NCI-H2171 treated with DMSO at 0.1 percent for 48 hours (cell line): ENCODE results near the gene HTR4.
"Not testable (repeated sequence)": the region's sequence is repeated elsewhere in the genome, so short reads cannot be mapped to it uniquely, and the experiment has no call there.

Experiments
- DNase-seq: peaks from one replicate; lab custom pipeline; 2025; lab: John Stamatoyannopoulos, UW

HTR4 gene

GRCh38 chr5:148532969-148533670 is 121.2 kb downstream of the HTR4 start:
- DNase-seq = no peak

DNA sequence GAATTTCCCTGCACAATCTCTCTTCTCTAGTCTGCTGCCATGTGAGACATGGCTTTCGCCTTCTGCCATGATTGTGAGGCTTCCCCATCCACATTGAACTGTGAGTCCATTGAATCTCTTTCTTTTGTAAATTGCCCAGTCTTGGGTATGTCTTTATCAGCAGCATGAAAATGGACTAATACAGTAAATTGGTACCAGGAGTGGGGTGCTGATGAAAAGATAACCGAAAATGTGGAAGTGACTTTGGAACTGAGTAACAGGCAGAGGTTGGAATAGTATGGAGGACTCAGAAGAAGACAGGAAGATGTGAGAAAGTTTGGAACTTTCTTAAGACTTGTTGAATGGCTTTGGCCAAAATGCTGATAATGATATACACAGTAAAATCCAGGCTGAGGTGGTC is 124.9 kb downstream of the HTR4 start:
- not testable (repeated sequence) for DNase-seq

DNA sequence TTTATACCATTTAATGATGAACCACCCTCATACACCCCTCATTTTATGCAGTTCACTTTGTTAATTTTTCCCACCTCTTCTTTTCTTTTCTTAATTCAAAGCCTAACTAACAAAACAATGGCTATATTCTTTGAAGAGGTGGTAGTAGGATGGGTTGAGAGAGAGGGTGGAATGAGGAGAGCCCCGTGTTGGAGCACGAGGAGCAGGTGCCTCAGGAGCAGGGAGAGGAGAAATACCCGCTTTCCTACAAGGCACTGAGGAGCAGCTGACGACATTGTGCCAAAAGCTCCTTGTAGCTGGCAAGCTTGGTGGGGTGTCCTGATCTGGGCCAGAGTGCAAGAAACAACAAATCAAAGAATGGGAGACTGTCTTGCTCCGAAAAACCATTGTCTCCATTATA is 129.6 kb downstream of the HTR4 start:
- DNase-seq = no peak

DNA sequence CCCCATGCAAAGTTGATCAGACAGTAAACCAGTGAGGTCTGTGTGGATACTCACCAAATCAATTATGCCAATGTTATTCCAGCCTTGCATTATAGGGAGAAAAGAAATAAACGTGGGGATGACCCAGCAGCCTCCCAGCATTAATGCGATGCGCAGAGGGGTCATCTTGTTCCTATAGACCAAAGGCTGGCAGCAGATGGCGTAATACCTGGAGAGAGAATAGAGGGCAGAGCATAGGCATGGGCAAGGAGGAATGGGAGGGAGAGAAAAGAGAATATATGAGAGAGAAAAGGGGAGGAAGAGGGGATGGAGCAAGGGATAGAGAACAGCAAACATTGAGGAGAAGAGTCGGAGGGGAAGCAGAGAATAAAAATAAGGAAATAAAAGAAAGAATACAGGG is 131.2 kb downstream of the HTR4 start:
- no peak for DNase-seq

- DNase-seq = no peak
Measured at GRCh38 chr5:148515460-148515859, 138.9 kb downstream of the HTR4 start.

DNA sequence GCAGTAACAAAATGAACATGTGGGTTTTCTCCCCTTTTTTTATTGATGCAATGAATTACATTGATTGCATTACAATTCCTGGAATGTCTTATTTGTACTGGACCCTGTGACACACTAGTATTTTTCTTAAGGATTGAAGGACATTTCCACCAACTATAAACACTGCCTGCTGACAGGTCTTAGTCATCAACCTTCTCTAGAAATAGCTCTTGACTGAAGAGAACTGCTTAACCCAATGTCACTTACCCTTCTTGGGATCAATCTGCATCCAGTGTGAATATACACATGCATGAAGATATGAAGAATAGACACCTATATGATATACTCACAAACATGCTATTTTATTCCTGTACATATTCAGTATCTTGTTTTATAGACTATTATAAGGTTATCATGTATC is 140.0 kb downstream of the HTR4 start:
- no peak for DNase-seq

DNA sequence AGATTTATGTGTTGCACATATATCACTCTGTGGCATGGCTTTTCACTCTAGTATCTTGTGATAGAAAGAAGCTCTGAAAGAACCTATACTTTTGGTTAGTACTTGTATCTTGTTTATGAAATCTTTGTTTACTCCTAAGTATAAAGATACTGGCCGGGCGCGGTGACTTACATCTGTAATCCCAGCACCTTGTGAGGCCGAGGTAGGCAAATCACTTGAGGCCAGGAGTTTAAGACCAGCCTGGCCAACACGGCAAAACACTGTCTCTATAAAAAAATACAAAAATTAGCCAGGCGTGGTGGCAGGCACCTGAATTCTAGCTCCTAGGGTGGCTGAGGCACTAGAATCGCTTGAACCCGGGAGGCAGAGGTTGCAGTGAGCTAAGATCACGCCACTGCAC is 141.8 kb downstream of the HTR4 start:
- no peak for DNase-seq

- no peak for DNase-seq
Measured at GRCh38 chr5:148511810-148512347, 142.4 kb downstream of the HTR4 start.

DNA sequence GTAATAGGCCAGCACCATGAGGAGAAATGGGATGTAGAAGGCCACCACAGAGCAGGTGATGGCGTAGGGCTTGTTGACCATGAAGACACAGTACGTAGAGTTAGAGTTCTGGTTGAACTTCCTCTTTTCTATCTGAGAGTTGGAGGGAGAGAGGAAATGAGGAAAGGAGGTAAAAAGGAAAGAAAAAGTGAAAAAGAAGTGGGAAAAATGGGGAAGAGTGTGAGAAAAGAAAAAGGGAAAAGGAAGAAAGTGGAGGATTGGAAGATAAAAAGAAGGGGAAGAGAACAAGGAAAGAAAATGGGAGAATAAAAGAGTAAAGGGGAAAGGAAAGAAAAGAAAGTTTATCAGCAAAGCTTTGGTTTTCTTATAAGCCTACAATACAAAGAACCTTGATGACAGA is 144.4 kb downstream of the HTR4 start:
- DNase-seq = no peak

DNA sequence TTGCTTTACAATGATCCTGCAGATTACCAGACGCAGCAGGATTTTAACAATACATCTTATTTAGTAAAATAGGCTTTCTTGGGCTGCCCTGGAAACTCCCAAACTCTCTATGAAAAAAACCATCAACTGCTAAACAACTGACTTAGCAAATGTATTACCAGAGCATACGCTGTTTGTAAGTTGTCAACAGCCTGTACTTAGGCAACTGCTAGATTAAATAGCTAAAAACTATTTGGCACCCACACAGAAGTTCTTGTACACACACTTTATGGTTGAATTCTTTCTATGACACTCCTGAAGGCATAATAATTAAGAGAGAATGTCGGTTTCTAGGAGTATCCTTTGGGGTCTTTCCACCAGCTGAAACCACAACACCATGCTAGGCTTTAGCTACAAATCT is 146.7 kb downstream of the HTR4 start:
- DNase-seq = no peak

GRCh38 chr5:148499452-148499851 is 154.9 kb downstream of the HTR4 start:
- DNase-seq = no peak

DNA sequence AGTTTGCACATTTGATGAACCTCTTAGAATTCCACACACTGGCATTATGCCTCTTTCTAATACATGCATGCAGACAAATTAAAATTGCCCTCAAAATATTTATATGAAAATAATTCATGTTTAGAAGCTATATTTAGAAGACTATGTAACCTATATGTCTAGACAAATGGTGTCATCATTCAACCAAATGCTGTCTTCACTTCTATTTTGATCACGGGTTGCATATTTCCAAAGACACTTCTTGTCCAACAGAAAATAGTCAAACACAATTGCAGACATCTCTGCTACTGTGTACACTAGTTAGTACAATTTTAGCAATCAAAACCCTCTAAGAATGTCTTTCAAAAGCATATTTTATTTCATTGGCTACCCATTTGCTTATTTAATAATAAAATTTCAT is 156.6 kb downstream of the HTR4 start:
- no peak for DNase-seq

DNA sequence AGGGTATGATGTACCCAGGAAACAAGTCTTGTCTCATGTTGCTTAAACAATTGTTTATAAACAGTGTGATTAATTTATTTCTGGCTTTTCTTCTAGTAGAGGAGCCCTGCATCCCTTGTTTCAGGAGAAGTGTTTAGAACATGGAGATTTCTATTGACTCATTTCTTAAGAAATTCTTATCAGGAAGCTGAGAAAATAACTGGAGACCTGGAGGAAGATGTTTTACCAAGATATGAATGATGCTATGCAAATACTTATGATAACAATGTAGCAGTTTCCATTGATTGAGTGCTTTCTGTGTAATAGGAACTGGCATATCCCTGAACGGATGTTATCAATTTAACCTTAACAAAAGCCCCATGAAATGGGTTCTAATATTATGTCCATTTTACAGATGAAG is 162.0 kb downstream of the HTR4 start:
- no peak for DNase-seq

DNA sequence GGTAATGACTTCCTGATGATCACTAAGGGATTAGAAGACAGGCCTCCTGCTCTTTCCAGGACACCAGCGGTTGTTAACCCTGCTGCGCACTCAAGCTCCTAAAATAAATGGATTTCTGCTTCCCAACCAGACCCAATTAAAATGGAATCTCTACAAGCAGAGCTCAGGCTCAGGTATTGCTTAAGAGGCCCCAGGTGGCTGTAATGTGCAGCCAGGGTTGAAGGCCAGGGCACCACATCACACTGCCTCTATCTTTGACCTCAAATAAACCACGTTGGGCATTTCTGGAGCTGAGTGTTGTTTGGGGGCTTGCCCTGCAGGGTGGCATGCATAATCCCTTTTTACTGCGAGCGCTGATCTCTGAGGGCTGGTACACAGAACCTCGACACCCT is 162.5 kb downstream of the HTR4 start:
- DNase-seq = no peak

GRCh38 chr5:148491015-148491792 is 163.1 kb downstream of the HTR4 start:
- DNase-seq = no peak

DNA sequence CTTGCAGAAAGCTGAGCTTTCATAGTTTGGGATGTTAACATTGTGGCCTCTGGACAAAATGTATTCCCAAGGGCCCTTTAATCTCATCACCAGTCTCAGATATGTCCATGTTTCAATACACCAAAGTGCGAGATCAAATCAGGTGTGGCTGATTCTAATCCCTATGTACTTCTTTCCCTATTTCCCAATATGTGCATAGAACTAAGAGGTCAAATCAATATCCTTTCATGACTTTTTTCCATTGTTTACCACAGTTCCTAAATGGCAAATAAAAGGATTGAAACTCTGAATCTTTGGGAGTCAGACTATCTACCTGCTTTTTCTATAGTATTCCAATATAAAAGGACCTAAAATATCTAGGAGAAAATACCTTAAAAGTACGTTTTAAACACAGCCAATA is 165.6 kb downstream of the HTR4 start:
- DNase-seq = no peak

- no peak for DNase-seq
Measured at GRCh38 chr5:148486456-148486855, 167.9 kb downstream of the HTR4 start.

GRCh38 chr5:148484651-148485050 is 169.7 kb downstream of the HTR4 start:
- DNase-seq = no peak

DNA sequence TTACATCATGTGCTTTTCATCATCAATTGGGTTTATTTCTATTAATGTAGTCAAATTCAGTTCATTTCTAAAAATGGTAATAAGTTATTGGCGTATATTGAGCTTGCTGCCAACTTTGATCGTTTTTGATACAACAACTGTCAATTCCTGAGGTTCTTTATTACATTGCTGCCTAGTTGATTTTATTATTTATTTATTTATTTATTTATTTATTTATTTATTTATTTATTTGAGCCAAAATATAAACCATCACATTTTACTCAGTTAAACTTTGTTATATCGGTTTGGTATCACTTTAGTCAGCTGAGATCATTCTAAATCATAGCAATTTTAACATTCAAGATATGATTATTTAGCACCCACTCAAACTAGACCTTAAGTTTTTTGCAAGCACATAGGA is 170.6 kb downstream of the HTR4 start:
- DNase-seq = no peak

DNA sequence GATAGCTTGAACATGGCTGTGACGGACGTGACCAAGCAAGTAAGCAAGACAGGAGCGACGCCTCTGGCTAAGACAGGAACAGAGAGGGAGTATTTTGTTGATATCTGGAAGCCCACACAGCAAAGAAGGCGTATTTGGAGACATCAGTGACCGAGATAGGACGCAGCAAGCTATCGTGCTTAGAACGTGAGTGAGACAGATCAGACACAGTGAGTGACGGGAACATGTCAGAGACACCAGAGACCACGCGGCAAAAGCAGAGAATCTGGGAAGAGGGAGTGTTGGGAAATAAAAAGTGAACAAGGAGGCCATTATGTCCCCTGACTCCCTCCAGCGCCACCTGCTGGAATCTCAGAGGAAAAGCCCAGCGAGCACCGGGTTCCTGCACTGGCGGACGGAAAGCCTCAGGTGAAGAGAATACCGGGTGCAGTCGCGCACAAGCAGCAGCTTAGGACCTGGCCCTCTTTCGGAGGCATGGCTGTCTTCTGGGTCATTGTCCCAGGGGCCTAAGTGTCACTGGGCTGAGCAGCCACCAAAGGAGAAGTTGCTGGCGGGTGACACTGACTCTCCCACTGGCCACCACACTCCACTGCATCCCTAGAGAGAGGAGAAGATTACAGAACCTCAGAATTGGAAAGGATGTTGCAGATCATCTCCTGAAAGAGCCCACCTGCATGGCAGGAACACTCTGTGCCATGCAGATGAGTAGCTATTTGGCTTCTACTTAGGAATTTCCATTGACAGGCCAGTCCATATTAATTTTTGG is 171.4 kb downstream of the HTR4 start:
- DNase-seq = peak; percentile 21

DNA sequence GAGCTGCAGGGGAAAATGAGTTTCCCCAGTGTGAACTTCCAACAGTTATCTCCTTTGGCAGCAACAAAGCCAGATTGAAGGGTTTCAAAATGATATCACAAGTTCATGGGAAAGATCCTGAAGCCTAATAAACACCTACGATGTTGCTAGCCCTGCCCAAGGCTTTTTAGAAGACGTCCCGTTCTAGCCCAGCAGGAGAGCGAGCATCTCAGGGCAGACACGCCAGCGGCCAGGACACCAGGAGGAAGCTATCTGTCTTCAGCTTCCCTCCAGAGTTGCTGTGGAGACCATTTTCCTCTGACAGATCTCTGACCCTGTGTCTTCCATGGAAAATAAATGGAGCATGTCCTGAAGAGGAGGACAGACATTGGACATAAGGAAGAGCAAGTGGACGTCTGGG is 172.1 kb downstream of the HTR4 start:
- DNase-seq = no peak

GRCh38 chr5:148477429-148477828 is 176.9 kb downstream of the HTR4 start:
- DNase-seq = no peak

DNA sequence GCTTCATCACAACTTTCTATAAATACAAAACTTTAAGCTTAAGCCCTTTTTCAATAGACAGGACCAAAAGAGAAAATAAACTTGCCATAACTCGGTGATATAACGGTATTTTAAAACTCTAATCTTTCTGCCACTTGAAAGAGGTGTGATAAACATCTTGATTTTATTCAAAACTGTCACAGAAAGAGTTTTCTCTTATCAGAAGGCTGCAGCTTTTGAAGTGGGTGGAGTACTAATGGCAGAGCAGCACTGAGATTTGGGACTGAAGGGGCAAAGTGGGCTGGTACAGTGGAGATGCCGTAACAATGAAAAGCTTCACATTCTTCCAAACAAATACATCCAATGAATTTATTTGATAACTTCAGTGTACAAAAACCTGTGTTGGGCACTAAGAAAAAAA is 178.0 kb downstream of the HTR4 start:
- DNase-seq = no peak
